Stimulated activated CD4-positive, alpha-beta T cell treated with anti-CD3 and anti-CD28 coated beads, TNF-alpha, amount 100 ng/mL, for 24 hours (primary cell): ENCODE results near the gene TTBK1.

ENCODE experiments used
- DNase-seq, 3 experiments: peaks; one replicate each; pipeline ENCODE4 v3.0.0-alpha.2; 2020; ENCODE audit warnings: low read depth in 3 of 3

TTBK1 gene

DNA sequence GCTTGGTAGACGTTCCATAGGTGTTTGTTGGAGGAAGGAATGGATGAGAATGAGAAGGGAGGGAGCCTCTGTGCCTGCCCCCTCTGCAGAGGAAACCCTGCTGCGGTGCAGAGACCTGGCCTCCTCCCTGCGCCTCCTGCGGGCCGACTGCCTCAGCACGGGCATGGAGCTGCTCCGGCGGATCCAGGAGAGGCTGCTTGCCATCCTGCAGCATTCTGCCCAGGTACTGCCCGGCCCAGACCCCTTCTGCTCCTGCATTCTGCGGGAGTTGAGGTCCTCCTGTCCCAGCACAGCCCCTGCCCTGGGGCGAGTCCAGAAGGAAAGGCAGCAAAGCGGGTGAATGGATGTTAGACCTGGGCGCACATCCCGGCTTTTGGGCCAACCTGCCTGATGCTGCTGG is 20.1 kb upstream of the TTBK1 start:
- no peak for DNase-seq

DNA sequence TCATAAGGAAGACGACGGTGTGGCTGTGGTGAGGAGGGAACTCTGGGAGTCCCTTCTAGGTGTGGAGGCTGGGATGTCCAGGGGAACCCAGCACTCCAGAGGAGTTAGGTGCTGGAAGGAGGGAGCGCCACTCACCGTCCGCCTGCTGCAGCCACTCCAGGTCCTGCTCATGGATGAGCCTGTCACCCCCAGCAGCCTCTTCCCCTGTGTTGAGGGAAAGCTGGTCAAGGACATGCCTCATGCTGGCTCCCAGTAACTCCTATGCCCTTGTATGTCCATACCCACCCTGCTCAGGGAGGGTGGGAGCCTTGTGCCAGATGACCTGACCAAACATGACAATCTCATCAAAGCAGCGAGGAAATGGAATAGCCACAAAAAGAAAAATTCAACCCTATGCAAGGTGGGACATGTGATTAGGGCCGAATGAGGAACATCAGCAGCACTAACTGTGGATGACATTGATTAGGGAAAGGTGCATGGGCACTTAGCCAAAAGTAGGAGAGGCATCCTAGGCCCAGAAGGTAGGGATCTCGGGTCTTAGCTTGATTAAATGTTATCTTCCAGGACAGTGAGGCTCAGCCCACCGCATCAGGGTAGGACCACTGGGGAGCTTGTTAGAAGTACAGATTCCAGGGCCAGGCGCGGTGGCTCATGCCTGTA is 17.0 kb upstream of the TTBK1 start:
- no peak for DNase-seq

DNA sequence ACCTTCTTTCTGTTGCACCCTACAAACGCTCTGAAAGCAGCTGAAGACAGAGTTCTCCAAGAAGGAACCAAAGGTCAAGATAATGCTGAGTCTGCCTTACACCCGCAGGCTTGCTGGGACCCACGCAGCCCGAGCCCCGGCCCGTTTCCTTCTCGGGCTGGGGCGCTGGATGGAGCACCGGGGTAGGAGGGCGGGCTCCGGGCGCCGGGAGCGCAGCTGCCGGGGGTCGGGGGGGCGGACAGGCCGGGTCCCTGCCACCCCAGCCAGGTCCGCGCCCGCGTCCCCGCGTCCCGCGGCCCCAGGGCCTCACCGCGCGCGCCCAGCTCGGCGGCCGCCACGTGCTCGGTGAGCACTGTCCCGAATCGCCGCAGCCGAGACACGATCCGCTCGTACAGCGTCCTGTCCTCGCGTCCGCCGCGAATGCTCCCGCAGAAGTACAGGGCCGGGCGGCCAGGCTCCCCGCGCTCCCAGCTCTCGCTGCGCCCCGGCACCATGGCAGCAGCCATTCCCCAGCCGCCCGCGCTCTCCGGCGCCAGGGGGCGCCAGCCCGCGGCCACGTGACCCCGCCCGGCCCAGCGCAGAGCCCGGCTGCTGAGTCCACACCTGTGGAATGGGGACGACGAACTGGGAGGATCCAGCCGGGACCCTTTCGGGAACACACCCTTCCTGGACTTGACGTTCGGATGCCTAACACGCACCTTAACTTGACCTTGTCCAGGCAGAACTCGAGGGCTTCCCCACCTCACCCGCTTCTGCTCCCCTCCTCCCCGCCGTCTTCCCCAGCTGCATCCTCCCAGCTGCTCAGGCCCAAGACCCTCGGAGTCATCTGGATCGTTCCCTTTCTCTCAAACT is 14.1 kb upstream of the TTBK1 start, which contains the start of gene DNPH1:
Gene DNPH1 (minus strand): TSS at position 531 of the 852 bp plus-strand sequence. CDS start 25 bp downstream, at position 506.
- DNase-seq, result peak; percentile 64 to 77 (median 67)

DNA sequence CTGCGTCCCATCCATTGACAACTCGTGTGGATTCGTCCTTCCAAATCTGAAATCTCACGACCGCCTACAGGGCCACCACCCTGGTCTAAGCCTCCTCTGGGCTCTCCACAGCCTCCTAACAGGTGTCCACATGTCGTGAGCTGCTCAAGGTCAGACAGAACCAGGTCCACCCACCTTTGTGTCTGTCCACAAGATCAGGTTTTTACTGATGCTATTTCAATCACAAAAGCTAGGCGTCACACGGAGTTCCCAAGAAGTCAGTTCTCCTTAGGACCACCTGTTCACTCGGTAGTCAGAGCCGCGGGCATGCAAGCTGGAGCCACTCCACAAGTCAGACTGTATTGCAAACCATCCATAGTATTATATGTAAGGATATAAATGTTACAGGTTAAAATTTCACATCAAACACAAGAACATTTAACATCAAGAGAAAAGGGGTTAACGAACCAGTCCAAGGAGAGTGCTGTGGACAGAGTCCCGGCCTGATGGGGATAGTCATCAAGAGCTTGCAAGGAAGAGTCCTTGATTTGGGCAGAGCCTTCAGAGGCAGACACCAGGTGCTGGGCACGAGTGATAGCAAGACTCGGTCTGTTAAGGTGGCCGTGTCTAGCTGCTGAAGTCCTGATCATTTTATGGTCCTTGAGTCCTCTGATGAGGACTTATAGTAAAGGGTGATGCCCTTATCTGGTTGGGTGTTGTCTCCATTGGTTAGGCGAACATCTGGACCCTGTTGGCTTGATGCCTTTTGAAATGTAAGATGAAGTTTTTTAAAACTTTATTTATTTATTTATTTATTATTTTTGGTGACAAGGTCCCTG is 13.3 kb upstream of the TTBK1 start:
- no peak for DNase-seq

DNA sequence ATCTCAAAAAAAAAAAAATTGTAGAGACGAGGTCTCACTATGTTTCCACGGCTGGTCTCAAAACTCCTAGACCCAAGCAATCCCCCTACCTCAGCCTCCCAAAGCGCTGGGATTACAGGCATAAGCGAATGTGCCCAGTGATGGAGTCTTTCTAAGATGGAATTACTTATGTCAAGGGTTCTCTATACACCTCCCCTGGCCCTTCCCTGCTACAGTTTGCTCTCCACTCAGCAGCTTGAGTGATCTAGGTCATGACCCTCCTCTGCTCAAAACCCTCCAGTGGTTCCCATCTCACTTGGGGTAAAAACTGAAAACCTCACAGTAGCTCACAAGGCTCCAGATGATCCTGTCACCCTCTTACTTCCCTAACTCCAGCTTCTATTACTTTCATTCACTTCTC is 12.2 kb upstream of the TTBK1 start:
- DNase-seq, result no peak

DNA sequence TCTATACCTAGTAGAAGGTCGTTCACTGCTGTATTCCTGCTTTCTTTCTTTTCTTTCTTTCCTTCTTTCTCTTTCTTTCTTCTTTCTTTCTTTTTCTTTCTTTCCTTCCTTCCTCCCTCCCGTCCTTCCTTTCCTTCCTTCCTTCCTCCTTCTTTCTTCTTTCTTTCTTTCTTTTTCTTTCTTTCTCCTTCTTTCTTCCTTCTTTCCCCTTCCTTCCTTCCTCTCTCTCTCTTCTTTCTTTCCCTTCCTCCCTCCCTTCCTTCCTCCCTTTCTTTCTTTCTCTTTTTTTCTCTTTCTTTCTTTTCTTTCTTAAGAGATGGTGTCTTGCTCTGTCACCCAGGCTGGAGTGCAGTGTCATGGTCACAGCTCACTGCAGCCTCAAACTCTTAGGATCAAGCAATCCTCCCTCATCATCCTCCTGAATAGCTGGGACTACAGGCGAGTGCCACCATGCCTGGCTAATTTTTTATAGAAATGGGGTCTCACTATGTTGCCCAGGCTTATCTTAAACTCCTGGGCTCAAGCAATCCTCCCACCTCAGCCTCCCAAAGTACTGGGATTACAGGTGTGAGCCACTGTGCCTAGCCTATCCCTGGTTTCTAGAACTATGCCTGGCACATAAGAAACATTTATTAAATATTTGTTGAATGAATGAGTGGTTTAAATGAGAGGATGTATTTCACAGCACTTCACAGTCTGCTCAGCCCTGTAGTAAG is 11.4 kb upstream of the TTBK1 start:
- no peak for DNase-seq

DNA sequence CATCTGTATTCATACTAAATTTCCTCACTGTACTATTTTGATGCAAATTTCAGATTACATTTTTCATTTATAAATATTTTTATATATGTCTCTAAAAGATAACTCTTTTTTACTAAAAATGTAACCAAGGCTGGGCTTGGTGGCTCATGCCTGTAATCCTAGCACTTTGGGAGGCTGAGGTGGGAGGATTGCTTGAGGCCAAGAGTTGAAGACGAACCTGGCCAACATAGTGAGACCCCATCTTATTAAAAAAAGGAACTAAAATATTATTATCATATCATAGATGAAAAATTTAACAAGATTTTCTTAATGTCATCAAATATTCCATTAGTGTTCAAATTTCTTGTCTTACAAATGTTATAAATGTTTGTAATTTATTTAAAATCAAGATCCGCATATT is 7.4 kb upstream of the TTBK1 start:
- no peak for DNase-seq

DNA sequence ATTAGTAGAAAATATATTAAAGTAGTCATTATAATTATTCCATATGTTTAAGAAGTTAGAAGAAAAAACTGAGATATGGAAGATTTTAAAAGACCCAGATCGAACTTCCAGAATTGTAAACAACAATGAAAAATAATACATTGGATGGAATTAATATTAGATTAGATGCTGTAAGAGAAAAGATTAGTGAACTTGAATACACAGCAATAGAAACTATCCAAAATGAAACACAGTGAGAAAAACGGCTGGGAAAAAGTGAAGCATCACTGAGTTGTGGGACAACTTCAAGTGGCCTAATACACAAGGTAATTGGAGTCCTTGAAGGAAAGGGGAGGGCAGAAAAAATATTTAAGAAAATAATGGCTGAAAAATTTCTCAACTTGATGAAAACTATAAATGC is 4.2 kb upstream of the TTBK1 start:
- no peak for DNase-seq

DNA sequence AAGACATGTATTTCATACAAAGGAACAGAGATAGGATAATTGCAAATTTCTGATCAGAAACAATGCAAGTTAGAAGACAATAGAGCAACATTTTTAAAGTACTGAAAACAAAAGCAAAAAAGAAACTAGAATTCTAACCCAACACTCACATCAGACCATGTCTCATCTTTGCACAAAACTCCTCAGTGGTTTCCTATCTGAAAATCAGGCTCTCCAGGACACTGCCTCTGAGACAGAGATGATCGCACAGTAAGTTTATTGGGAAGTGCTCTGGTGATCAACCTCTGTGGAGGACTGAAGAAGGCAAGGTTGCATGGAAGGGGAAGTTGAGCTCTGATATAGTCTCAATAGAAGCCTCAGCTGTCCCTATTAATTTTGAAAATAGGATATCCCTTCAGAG is 2.3 kb upstream of the TTBK1 start:
- DNase-seq, result no peak

DNA sequence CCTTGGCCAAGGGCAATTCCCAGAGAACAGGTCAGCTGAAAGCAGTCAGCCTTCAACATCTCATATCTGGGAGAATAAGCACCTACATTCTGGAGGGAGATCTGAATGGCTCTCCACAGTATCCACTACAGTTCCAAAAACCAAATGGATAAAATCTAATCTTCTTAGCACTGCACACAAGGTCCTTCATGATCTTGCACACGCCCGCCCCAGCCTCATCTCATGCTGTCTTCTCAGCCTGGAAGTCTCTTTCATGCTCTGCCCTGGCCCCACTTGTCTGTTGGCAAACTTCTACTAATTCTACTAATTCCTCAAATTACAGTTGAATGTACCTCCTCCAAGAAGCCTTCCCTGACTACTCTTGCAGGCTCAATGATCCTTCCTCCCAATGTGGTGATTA is 1.8 kb upstream of the TTBK1 start:
- no peak for DNase-seq

DNA sequence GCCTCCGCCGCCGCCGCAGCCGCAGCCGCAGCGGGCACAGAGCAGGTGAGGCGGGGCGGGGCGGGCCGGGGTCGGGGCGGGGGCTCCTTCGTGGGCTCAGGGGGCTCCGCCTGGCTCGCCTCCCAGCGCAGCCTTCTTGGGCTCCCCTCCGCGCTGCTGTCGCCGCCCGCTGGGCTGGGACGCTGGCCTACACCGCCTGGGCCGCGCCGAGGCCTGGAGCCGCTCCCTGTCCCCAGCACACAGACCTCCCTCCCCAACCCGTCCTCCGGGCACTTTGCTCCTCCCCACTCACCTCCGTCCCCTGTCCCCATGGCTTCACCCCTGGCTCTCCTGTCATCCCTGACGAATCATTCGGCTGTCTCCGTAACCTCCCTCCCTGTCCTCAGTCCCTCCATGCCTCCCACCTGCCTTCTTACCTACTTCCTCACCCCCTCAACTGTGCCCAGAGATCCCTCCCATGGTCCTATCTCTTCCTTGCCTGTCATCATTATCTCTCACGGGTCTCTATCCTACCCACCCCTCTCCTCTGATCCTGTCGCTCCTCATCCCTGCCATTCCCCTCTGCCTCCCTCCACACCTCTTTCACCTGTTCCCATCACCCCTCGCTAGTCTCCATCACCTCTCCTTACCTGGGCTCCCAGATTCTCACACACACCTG is 512 bp downstream of the TTBK1 start:
- no peak for DNase-seq

DNA sequence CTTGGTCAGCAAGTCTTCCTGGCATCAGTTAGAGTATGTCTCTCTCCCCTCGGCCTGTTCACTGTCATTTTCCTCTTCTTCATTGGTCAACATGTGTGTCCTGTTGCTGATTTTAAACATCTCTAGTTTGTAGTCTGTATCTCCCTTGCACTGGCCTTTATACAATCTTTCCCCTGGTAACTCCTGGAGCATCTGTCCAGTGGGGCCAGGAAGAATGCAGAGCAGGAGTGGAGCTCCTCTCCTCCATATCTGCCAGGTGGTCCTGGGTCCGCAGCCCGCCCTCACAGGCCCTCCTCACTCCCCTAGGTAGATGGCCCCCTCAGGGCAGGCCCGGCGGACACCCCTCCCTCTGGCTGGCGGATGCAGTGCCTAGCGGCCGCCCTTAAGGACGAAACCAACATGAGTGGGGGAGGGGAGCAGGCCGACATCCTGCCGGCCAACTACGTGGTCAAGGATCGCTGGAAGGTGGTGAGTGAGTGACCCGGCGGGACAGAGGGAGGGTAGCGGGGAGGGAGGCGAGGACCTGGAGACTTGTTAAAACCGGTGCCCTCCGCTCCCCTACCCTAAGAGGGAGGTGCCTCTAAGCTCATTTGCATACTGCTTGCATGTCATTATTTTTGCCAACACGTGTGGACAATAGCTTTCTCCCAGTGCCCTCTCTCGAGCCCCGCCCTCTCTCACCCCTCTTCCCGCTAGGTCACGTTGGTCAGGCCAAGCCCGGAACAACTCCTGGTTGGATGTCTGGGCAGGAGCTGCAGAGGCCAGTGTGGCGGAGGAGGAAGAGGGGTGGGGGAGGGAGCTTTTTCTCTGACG is 3.2 kb downstream of the TTBK1 start:
- peak in 1 of 3 experiments; percentile 32 for DNase-seq

DNA sequence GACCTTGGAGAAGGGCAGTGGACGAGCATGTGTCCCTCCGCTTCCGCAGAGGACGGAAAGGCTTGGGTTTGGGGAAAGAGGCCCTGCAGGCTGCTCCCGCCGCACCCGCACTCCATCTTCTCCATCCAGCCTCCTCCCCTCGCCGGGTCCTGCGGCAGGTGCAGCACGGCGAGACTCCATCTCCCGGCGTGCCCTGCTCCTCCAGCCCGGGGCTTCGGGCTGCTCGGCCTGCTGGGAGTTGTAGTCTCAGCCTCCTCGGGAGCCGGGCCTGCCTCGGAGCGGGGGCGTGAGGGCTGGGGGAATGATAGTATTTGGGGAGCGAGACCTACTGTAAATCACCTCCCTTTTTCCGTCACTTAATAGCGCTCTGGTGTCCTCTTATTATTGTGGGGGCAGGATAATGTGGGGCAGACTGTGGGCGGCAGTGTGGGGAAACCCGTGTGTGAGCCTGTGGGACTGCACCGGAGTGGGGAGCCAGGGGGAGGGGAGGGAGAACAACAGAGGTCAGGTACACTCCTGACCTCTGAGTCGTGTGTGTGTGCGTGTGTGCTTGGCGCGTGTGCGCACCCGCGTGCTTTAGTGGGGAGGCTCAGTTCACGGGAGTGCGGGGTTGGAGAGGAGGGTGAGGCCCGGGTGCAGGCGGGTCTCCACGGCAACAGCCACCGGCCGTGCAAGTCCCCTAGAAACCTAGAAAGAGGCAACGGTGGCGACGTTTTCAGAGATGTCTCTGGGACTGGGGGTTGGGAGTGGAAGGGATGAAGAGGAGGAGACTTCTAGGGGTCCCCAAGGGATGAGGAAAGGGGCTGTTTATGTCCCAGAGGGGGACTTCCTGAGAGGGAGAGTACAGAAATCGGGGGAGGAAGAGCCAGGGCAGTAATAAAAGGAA is 4.1 kb downstream of the TTBK1 start:
- peak; percentile 68 to 83 (median 68) for DNase-seq

DNA sequence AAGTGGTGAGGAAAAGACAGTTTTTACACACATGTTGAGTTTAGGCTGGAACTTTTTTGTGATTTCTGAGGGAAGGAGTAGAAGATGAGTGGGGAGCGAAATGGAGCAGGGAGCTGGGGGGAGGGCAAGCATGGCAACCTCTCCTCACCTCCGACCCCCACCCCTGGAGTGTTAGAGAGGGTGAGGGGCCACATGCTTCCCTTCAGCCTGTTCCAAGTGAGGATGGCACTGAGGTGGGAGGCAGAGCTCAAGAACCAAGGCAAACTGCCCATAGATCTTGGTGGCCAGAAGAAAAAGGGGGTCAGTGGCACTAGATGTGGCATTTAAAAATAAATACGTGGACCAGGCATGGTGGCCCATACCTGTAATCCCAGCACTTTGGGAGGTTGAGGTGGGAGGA is 4.8 kb downstream of the TTBK1 start:
- no peak for DNase-seq

DNA sequence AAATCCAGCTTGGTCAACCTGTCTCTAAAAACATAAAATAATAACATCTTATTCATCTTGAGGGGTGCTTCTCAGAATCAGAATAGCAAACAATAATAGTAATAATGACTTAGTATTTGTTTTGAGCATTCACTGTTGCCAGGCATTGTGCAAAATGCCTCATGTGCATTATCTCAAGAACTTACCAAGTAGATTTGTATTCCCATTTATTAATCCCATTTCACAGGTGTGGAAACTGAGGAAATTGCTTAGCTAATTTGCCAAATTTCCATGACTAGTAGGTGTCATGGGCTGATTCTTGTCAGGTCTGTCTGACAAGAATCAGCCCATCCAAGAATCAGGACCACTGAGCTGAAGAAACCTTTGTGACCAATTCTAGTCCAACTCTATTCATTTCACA is 5.5 kb downstream of the TTBK1 start:
- DNase-seq, result no peak

DNA sequence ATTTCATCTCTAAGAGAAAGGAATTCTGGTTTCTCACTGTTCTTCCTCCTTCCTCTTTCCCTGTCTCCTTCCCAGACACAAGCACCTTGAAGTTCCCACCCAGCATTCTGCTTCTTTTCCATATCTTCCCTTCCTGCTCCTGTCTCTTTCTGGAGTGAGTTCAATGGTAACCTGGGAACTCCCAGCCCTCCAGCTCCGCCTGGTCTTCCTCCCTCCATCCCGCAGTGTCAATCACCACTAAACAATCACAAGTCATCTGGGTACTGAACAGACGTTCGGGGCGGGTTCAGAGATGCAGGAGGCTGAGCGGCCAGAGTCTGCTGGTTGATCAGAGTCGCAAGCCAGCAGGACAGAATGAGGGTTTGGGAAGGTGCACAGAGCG is 7.7 kb downstream of the TTBK1 start:
- no peak for DNase-seq

DNA sequence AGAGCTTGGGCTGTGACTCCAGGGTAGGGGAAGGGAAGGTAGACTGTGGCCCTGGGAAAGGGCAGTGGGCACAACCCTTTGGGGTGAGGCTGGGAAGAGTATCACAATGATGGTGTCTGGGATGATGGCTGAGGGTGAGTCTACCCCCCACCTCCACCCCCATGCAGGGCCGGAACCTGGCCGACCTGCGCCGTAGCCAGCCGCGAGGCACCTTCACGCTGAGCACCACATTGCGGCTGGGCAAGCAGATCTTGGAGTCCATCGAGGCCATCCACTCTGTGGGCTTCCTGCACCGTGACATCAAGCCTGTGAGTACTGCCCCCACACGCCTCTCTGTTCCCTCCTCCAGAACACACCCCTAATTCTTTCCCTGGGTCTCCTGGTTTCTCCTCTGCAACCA is 10.1 kb downstream of the TTBK1 start:
- no peak for DNase-seq

DNA sequence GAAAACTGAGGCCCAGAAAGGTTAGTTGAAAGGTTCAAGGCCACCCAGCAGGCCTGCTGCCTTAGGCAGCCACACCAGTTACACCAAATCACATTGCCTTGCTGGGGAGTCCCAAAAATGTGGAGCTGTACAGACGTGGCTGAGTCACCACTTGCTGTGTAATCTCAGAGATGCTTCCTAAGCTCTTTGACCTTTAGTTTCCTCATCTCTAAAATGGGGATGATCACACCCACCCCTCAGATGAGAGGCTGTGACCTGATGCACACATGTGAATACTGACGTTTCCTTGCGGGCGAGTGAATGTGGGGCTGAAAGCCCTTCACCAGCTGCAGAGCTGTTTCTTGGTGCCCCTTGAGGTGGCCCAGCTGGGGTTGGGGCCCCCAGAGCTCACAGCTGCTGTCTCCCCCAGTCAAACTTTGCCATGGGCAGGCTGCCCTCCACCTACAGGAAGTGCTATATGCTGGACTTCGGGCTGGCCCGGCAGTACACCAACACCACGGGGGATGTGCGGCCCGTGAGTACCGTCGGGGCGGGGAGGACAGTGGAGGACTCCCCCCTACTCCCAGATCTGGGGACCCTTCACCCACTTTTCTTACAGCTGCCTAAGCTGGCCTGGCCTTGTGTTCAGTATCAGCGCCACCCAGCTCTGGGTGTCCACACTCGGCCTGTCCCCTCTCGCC is 11.0 kb downstream of the TTBK1 start:
- DNase-seq, result peak in 1 of 3 experiments; percentile 12

DNA sequence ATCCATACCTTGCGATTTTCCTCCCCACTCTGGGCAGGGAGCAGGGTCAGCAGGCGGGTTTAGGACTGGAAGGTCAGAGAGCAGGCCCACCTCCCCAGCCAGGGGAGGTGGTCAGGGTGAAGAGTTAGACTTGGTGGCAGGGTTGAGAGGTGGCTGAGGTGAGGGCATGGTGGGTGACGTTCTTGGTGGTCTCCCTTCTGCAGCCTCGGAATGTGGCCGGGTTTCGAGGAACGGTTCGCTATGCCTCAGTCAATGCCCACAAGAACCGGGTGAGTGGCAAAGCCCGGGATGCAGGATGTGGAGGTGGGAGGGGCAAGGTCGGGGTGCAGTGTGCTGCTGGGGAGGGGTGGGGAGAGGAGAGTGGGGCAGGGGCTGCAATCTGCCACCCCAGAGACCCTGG is 11.6 kb downstream of the TTBK1 start:
- no peak for DNase-seq
